SK-N-MC (cell line): Measurements from ENCODE around the gene ARHGAP44.

Experiments
- EZH2 ChIP-seq: fragments of 200-600 bp; sonication (generic); IDR thresholded peaks from one replicate; pipeline ENCODE4 v1.6.1; 2017; ENCODE audit warnings: antibody characterized with exemption
- FOXP2 ChIP-seq: optimal IDR thresholded peaks from 2 replicates; pipeline ENCODE3; 2011; ENCODE audit warnings: mild to moderate bottlenecking, moderate library complexity; ENCODE audit not compliant: insufficient read depth; ENCODE audit errors: extremely low read length, control extremely low read depth
- POLR2AphosphoS5 ChIP-seq: IDR thresholded peaks from 2 replicates; pipeline ENCODE4 v1.6.1; 2012; ENCODE audit warnings: mild to moderate bottlenecking, low read depth, low read length, borderline replicate concordance

DNA sequence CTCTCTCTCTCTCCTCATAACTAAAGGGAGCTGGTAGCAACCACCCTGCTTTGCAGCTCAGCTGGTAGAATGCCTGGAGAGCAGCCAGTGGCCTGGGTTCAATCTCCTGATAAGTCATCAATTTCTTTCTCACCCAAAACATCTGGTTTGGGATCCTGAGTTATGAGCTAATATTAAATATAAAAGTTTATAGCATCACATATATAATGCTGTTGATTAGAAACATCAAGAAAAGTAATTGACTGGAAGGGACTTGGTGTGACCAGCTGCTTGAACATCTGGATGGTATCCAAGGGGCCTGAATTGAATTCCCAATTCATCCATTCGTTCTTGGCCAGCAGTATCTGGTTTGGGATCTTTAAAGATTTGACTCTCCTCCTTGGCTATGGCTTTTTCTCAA, 240.8 kb downstream of the ARHGAP44 start:
- TF ChIP-seq POLR2AphosphoS5 (no peak), EZH2 (no peak), FOXP2 (no peak)
